GM23338 (cell line): ENCODE measurements around the gene SHISAL1. TPM values are rescaled to one million over a fixed set of nuclear protein-coding genes. Genes with fewer than 3 reads are reported as not detected.

Experiments used
- ATAC-seq: fragments of 200-7000 bp; cut with Tn5 transposase; 3 replicates; pipeline ENCODE4 v1.9.1; 2020
- DNase-seq: peaks from one replicate; pipeline ENCODE4 v3.0.0-alpha.2; 2015; ENCODE audit warnings: low spot score
- H2AFZ ChIP-seq: fragments of 200-600 bp; sonication (generic); 2 replicates; pipeline ENCODE4 v1.8.0; 2016; ENCODE audit warnings: antibody characterized with exemption, mild to moderate bottlenecking, moderate library complexity
- H3F3A ChIP-seq: fragments of 200-600 bp; sonication (generic); replicated peaks from 2 replicates; pipeline ENCODE4 v1.8.0; 2017; ENCODE audit warnings: antibody characterized with exemption, mixed run types, low read depth
- H3K27ac ChIP-seq: fragments of 200-600 bp; sonication (generic); 2 replicates; pipeline ENCODE4 v1.6.1; 2016; ENCODE audit warnings: low read depth
- H3K27me3 ChIP-seq: fragments of 200-600 bp; sonication (generic); 2 replicates; pipeline ENCODE4 v1.8.0; 2016; ENCODE audit warnings: mild to moderate bottlenecking, mixed run types, moderate library complexity; ENCODE audit not compliant: insufficient read depth
- H3K36me3 ChIP-seq: fragments of 200-600 bp; sonication (generic); 2 replicates; pipeline ENCODE4 v1.8.0; 2016; ENCODE audit warnings: mild to moderate bottlenecking; ENCODE audit not compliant: insufficient read depth
- H3K4me1 ChIP-seq: fragments of 200-600 bp; sonication (generic); 2 replicates; pipeline ENCODE4 v1.8.0; 2016; ENCODE audit warnings: mild to moderate bottlenecking, moderate library complexity; ENCODE audit not compliant: insufficient read depth
- H3K4me2 ChIP-seq: fragments of 200-600 bp; sonication (generic); 2 replicates; pipeline ENCODE4 v1.7.1; 2017; ENCODE audit warnings: mixed run types
- H3K4me3 ChIP-seq: fragments of 200-600 bp; sonication (generic); 2 replicates; pipeline ENCODE4 v1.6.1; 2016; ENCODE audit warnings: mixed run types
- H3K79me2 ChIP-seq: fragments of 200-600 bp; sonication (generic); replicated peaks from 2 replicates; pipeline ENCODE4 v1.8.0; 2017; ENCODE audit warnings: mild to moderate bottlenecking; ENCODE audit not compliant: insufficient read depth
- H3K9me2 ChIP-seq: fragments of 200-600 bp; sonication (generic); 2 replicates; pipeline ENCODE4 v1.8.0; 2017; ENCODE audit not compliant: insufficient read depth
- H4K20me1 ChIP-seq: fragments of 200-600 bp; sonication (generic); replicated peaks from 2 replicates; pipeline ENCODE4 v1.8.0; 2017; ENCODE audit warnings: mild to moderate bottlenecking; ENCODE audit not compliant: insufficient read depth
- H3K27ac Mint-ChIP-seq: 2 replicates; pipeline ENCODE4 v1.8.0; 2020; ENCODE audit warnings: inconsistent platforms, mild to moderate bottlenecking, moderate library complexity, mixed read lengths
- H3K27me3 Mint-ChIP-seq: 3 replicates; pipeline ENCODE4 v1.8.0; 2022; ENCODE audit warnings: low read depth, mild to moderate bottlenecking, moderate library complexity, mixed read lengths, inconsistent platforms; ENCODE audit not compliant: insufficient read depth, poor library complexity
- H3K36me3 Mint-ChIP-seq: 3 replicates; pipeline ENCODE4 v1.8.0; 2021; ENCODE audit warnings: low read depth, mild to moderate bottlenecking, inconsistent platforms, moderate library complexity, mixed read lengths
- H3K4me1 Mint-ChIP-seq: 3 replicates; pipeline ENCODE4 v1.8.0; 2020; ENCODE audit warnings: mild to moderate bottlenecking, inconsistent platforms, mixed read lengths
- H3K4me3 Mint-ChIP-seq: 3 replicates; pipeline ENCODE4 v1.8.0; 2021; ENCODE audit warnings: moderate library complexity, mild to moderate bottlenecking, inconsistent platforms, mixed read lengths
- H3K9me3 Mint-ChIP-seq: 3 replicates; pipeline ENCODE4 v1.8.0; 2020; ENCODE audit warnings: moderate library complexity, mild to moderate bottlenecking, inconsistent platforms, mixed read lengths
- CREB1 ChIP-seq: fragments of 250-450 bp; sonication (Bioruptor Pico); IDR thresholded peaks from 2 replicates; pipeline ENCODE4 v1.5.0; 2020; ENCODE audit warnings: low read depth, mild to moderate bottlenecking, moderate library complexity
- EZH2 ChIP-seq: fragments of 200-600 bp; sonication (generic); IDR thresholded peaks from one replicate; pipeline ENCODE4 v1.8.0; 2017; ENCODE audit warnings: antibody characterized with exemption, mild to moderate bottlenecking, low read depth; ENCODE audit not compliant: unreplicated experiment
- EZH2phosphoT487 ChIP-seq: fragments of 200-600 bp; sonication (generic); IDR thresholded peaks from one replicate; pipeline ENCODE4 v1.8.1; 2018; ENCODE audit warnings: antibody characterized with exemption; ENCODE audit not compliant: unreplicated experiment
- JUNB ChIP-seq: IDR thresholded peaks from one replicate; pipeline ENCODE4 v1.6.1; 2016; ENCODE audit warnings: antibody characterized with exemption; ENCODE audit not compliant: unreplicated experiment
- NANOG ChIP-seq: IDR thresholded peaks from 2 replicates; pipeline ENCODE4 v1.6.1; 2016; ENCODE audit warnings: antibody characterized with exemption, borderline replicate concordance
- POLR2AphosphoS5 ChIP-seq: IDR thresholded peaks from 2 replicates; pipeline ENCODE4 v1.6.1; 2016; ENCODE audit warnings: antibody characterized with exemption, low read depth
- ZNF114 ChIP-seq: fragments of 250-450 bp; sonication (Bioruptor Pico); IDR thresholded peaks from 2 replicates; pipeline ENCODE4 v1.5.0; 2020; ENCODE audit warnings: mild to moderate bottlenecking, moderate library complexity
- ZNF331 ChIP-seq: fragments of 250-450 bp; sonication (Bioruptor Pico); IDR thresholded peaks from 2 replicates; pipeline ENCODE4 v1.5.0; 2020; ENCODE audit warnings: low read depth, mild to moderate bottlenecking, moderate library complexity
- polyA plus RNA-seq: library from polyadenylated mRNA; unstranded; fragments of >200 nt; fragmentation: Nextera tagmentation; extraction: Ambion mirVana; gene quantifications from 2 replicates; pipeline ENCODE4 v1.2.1, GENCODE V29; 2016
- total RNA-seq: library from RNA; depleted of rRNA; stranded (reverse); fragments of >200 nt; shearing (Covaris generic); gene quantifications from 2 replicates; pipeline ENCODE4 v1.2.3, GENCODE V29; 2014
- TF ChIP-seq, protein P1 (sequence below): fragments of 250-450 bp; sonication (Bioruptor Pico); IDR thresholded peaks from 2 replicates; pipeline ENCODE4 v1.5.0; 2020; ENCODE audit warnings: mild to moderate bottlenecking, moderate library complexity
- TF ChIP-seq, protein P2 (sequence below): IDR thresholded peaks from one replicate; pipeline ENCODE4 v1.6.1; 2018; ENCODE audit warnings: antibody characterized with exemption; ENCODE audit not compliant: unreplicated experiment
- TF ChIP-seq, protein P3 (sequence below): IDR thresholded peaks from 2 replicates; pipeline ENCODE4 v1.6.1; 2016; ENCODE audit warnings: antibody characterized with exemption
- TF ChIP-seq, protein P4 (sequence below), 2 experiments: fragments of 200-600 bp in 1 of 2; sonication (generic) in 1 of 2; conservative IDR thresholded peaks; 2 replicates each; pipeline versions ENCODE4 v1.5.1 to v1.6.1; 2016 to 2017; ENCODE audit warnings: antibody characterized with exemption in 2 of 2, low read depth in 2 of 2, mild to moderate bottlenecking in 2 of 2, moderate library complexity in 1 of 2

SHISAL1 gene
- total and polyA plus RNA-seq, 2 experiments from 2014 or later: 0.71 to 3.4 TPM

DNA sequence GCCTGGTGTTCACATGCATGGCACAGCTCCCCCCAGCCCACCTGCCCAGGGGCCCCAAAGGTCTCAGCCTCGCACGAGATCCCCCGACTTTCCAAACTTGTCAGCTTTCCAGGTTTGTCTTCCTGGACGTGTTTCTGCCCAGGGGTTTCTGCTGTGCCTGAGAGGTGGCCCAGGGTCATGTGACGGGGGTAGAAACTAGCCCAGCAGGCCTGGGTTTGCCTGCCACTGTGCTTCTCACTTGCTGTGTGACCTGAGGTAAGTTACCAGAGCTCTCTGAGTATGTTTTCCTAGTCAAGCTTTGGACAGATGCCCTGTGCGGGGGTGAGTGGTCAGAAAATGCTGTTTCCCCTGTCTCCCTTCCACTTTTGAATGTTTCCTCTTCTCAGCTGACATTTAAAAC, 38.3 kb upstream of the SHISAL1 start:
- Histone ChIP-seq H3K9me2 (no peaks in the 10 kb centered on the region), H3F3A (no peaks in the 10 kb centered on the region), H3K4me3 (no peak overlapping the region), H3K4me1 (no peaks in the 10 kb centered on the region), H3K79me2 (no peaks in the 10 kb centered on the region), H2AFZ (no peak overlapping the region), H3K27me3 (no peaks in the 10 kb centered on the region), H4K20me1 (no peaks in the 10 kb centered on the region), H3K36me3 (no peaks in the 10 kb centered on the region), H3K27ac (no peak overlapping the region; the same call in 1 of the 2 replicates), H3K4me2 (no peak overlapping the region)
- Mint-ChIP-seq H3K4me1 (peaks cover 27% of the 10 kb centered on the region), H3K27me3 (peaks cover 8% of the 10 kb centered on the region), H3K27ac (no peak overlapping the region; the same call in 1 of the 2 replicates), H3K36me3 (no peaks in the 10 kb centered on the region), H3K9me3 (no peaks in the 10 kb centered on the region), H3K4me3 (no peak overlapping the region)
- TF ChIP-seq NANOG (no peak), JUNB (no peak), EZH2 (no peak), ZNF331 (CRISPR knock-in tag) (no peak), POLR2AphosphoS5 (no peak), ZNF114 (CRISPR knock-in tag) (no peak), CREB1 (CRISPR knock-in tag) (no peak), EZH2phosphoT487 (no peak)
- TF ChIP-seq, protein P1, sequence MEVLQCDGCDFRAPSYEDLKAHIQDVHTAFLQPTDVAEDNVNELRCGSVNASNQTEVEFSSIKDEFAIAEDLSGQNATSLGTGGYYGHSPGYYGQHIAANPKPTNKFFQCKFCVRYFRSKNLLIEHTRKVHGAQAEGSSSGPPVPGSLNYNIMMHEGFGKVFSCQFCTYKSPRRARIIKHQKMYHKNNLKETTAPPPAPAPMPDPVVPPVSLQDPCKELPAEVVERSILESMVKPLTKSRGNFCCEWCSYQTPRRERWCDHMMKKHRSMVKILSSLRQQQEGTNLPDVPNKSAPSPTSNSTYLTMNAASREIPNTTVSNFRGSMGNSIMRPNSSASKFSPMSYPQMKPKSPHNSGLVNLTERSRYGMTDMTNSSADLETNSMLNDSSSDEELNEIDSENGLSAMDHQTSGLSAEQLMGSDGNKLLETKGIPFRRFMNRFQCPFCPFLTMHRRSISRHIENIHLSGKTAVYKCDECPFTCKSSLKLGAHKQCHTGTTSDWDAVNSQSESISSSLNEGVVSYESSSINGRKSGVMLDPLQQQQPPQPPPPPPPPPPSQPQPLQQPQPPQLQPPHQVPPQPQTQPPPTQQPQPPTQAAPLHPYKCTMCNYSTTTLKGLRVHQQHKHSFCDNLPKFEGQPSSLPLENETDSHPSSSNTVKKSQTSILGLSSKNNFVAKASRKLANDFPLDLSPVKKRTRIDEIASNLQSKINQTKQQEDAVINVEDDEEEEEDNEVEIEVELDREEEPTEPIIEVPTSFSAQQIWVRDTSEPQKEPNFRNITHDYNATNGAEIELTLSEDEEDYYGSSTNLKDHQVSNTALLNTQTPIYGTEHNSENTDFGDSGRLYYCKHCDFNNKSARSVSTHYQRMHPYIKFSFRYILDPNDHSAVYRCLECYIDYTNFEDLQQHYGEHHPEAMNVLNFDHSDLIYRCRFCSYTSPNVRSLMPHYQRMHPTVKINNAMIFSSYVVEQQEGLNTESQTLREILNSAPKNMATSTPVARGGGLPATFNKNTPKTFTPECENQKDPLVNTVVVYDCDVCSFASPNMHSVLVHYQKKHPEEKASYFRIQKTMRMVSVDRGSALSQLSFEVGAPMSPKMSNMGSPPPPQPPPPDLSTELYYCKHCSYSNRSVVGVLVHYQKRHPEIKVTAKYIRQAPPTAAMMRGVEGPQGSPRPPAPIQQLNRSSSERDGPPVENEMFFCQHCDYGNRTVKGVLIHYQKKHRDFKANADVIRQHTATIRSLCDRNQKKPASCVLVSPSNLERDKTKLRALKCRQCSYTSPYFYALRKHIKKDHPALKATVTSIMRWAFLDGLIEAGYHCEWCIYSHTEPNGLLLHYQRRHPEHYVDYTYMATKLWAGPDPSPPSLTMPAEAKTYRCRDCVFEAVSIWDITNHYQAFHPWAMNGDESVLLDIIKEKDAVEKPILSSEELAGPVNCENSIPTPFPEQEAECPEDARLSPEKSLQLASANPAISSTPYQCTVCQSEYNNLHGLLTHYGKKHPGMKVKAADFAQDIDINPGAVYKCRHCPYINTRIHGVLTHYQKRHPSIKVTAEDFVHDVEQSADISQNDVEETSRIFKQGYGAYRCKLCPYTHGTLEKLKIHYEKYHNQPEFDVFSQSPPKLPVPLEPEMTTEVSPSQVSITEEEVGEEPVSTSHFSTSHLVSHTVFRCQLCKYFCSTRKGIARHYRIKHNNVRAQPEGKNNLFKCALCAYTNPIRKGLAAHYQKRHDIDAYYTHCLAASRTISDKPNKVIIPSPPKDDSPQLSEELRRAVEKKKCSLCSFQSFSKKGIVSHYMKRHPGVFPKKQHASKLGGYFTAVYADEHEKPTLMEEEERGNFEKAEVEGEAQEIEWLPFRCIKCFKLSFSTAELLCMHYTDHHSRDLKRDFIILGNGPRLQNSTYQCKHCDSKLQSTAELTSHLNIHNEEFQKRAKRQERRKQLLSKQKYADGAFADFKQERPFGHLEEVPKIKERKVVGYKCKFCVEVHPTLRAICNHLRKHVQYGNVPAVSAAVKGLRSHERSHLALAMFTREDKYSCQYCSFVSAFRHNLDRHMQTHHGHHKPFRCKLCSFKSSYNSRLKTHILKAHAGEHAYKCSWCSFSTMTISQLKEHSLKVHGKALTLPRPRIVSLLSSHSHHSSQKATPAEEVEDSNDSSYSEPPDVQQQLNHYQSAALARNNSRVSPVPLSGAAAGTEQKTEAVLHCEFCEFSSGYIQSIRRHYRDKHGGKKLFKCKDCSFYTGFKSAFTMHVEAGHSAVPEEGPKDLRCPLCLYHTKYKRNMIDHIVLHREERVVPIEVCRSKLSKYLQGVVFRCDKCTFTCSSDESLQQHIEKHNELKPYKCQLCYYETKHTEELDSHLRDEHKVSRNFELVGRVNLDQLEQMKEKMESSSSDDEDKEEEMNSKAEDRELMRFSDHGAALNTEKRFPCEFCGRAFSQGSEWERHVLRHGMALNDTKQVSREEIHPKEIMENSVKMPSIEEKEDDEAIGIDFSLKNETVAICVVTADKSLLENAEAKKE (CRISPR knock-in tag): no peak
- TF ChIP-seq, protein P2, sequence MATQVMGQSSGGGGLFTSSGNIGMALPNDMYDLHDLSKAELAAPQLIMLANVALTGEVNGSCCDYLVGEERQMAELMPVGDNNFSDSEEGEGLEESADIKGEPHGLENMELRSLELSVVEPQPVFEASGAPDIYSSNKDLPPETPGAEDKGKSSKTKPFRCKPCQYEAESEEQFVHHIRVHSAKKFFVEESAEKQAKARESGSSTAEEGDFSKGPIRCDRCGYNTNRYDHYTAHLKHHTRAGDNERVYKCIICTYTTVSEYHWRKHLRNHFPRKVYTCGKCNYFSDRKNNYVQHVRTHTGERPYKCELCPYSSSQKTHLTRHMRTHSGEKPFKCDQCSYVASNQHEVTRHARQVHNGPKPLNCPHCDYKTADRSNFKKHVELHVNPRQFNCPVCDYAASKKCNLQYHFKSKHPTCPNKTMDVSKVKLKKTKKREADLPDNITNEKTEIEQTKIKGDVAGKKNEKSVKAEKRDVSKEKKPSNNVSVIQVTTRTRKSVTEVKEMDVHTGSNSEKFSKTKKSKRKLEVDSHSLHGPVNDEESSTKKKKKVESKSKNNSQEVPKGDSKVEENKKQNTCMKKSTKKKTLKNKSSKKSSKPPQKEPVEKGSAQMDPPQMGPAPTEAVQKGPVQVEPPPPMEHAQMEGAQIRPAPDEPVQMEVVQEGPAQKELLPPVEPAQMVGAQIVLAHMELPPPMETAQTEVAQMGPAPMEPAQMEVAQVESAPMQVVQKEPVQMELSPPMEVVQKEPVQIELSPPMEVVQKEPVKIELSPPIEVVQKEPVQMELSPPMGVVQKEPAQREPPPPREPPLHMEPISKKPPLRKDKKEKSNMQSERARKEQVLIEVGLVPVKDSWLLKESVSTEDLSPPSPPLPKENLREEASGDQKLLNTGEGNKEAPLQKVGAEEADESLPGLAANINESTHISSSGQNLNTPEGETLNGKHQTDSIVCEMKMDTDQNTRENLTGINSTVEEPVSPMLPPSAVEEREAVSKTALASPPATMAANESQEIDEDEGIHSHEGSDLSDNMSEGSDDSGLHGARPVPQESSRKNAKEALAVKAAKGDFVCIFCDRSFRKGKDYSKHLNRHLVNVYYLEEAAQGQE: no peak
- TF ChIP-seq, protein P3, sequence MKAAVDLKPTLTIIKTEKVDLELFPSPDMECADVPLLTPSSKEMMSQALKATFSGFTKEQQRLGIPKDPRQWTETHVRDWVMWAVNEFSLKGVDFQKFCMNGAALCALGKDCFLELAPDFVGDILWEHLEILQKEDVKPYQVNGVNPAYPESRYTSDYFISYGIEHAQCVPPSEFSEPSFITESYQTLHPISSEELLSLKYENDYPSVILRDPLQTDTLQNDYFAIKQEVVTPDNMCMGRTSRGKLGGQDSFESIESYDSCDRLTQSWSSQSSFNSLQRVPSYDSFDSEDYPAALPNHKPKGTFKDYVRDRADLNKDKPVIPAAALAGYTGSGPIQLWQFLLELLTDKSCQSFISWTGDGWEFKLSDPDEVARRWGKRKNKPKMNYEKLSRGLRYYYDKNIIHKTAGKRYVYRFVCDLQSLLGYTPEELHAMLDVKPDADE: no peak
- TF ChIP-seq, protein P4, sequence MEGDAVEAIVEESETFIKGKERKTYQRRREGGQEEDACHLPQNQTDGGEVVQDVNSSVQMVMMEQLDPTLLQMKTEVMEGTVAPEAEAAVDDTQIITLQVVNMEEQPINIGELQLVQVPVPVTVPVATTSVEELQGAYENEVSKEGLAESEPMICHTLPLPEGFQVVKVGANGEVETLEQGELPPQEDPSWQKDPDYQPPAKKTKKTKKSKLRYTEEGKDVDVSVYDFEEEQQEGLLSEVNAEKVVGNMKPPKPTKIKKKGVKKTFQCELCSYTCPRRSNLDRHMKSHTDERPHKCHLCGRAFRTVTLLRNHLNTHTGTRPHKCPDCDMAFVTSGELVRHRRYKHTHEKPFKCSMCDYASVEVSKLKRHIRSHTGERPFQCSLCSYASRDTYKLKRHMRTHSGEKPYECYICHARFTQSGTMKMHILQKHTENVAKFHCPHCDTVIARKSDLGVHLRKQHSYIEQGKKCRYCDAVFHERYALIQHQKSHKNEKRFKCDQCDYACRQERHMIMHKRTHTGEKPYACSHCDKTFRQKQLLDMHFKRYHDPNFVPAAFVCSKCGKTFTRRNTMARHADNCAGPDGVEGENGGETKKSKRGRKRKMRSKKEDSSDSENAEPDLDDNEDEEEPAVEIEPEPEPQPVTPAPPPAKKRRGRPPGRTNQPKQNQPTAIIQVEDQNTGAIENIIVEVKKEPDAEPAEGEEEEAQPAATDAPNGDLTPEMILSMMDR (conservative IDR thresholded peaks at IDR 0.05; ENCODE audit: low read depth in 2 of 2): no peak
- DNase-seq: no peak
- no peak for ATAC-seq
